VCaP (cell line): ENCODE data around the gene KIAA1958.

Experiments used
- H3K27ac ChIP-seq: fragments of 450-650 bp; 2 replicates; pipeline ENCODE4 v1.5.1; 2017
- TF ChIP-seq, protein P1 (sequence below): fragments of 450-650 bp; conservative IDR thresholded peaks from 2 replicates; pipeline ENCODE4 v1.5.1; 2017; ENCODE audit warnings: mild to moderate bottlenecking, moderate library complexity

The KIAA1958 gene

DNA sequence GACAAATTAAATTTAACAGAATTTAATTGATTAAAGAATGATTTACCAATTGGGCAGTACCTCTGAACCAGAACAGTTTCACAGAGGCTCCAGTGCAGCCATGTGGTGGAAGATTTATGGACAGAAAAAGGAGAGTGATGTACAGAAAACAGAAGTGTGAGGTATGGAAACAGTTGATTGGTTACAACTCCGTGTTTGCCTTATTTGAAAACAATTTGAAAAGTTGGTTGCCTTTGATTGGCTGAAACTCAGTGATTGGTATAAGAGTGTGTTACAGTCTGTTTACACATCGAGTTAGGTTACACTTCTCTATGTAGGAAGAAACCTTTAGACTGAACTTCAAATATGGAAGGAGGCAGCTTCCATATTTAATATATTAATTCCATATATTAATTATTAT lies 30.1 kb downstream of the KIAA1958 start:
- TF ChIP-seq, protein P1, sequence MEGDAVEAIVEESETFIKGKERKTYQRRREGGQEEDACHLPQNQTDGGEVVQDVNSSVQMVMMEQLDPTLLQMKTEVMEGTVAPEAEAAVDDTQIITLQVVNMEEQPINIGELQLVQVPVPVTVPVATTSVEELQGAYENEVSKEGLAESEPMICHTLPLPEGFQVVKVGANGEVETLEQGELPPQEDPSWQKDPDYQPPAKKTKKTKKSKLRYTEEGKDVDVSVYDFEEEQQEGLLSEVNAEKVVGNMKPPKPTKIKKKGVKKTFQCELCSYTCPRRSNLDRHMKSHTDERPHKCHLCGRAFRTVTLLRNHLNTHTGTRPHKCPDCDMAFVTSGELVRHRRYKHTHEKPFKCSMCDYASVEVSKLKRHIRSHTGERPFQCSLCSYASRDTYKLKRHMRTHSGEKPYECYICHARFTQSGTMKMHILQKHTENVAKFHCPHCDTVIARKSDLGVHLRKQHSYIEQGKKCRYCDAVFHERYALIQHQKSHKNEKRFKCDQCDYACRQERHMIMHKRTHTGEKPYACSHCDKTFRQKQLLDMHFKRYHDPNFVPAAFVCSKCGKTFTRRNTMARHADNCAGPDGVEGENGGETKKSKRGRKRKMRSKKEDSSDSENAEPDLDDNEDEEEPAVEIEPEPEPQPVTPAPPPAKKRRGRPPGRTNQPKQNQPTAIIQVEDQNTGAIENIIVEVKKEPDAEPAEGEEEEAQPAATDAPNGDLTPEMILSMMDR: no peak

DNA sequence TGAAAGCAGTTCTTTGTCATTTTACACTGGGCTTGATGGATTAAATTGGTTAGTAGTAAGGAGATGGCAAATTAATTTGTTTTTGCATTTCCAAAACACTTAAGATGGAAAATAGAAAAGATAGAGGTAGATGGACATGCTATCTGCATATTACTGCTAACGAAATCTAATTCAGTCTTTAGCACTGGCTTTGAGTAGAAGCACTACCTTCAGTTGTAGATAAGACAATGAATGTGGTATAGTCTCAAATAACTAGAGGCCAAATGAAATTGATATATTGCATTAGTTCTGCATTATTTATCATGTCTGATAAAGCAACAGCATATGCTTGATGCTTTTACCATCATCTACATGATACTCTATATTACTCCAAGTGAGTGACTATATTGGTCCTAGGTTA lies 33.4 kb downstream of the KIAA1958 start:
- TF ChIP-seq, protein P1: no peak
- no peak overlapping the region for H3K27ac ChIP-seq

More for the DNA sequence above, 30.1 kb downstream of the KIAA1958 start:
- no peak overlapping the region for H3K27ac ChIP-seq

DNA sequence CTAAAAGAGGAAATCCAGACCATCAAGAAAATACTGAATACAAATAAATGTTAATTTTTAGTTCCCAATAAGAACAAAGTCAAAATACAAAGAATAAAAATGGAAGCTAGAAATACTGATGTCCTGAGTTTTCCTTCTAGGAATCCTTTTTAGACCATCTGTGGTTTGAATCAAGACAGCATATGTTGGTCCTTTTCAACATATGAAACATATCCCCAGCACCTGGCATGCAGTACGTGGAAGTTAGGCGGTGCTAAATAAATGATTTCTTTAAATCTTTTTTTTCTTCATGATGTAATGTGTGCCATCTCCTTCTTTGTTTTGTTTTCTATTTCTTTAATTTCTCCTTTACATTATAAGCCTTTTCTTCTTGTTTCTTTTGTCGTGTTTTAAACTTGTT lies 34.0 kb downstream of the KIAA1958 start:
- TF ChIP-seq, protein P1: no peak
- no peak overlapping the region for H3K27ac ChIP-seq

DNA sequence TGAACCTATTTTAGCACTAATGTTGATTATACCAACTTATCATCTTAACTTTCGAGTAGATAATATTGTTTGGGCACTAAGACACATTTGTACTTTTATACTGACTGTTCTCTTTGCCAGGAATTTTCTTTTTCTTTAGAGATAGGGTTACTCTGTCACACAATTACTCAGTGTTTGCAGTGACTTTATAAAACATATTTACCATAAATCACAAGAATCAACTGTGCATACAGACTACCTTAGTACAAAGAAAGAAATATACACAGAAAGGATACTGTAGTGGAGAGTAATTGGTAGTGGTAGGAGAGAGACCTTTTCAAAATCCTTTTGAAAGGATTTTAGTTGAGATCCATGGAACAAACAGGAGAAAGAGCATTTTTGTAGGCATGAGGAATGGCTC lies 40.3 kb downstream of the KIAA1958 start:
- H3K27ac ChIP-seq: no peak overlapping the region
- TF ChIP-seq, protein P1: no peak

DNA sequence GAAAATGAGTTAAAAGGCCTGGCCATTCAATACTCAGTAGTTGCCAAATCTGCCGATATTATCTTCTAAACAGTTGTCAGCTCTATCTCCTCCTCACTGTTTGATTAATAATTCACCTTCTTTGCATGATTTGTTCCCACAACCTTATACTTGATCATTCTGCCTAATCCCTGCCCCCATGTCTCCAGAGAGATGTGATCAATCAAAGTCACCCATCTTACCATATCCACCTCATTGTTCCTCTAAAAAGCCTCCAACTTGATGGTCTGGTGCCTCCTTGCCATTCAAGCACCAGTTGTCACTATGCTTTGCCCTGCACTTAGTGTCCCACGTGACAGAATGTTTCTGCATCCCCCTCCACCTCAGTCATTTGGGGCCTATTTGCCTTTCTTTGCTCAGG lies 41.3 kb downstream of the KIAA1958 start:
- H3K27ac ChIP-seq: no peak overlapping the region
- TF ChIP-seq, protein P1: no peak

DNA sequence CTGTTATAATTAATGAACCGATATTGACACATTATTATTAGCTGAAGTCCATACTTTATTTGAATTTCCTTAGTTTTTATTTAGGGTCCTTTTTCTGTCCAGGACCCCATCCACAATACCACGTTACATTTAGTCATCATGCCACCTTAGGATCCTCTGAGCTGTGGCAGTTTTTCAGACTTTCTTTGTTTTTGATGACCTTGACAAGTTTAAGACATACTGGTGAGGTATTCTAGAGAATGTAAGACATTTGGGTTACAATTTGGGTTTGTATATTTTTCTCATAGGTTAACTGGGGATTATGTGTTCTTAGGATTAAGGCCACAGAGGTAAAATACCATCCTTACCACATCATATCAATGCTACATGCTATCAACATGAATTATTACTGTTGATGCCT lies 42.7 kb downstream of the KIAA1958 start:
- TF ChIP-seq, protein P1: no peak
- H3K27ac ChIP-seq: no peak overlapping the region

DNA sequence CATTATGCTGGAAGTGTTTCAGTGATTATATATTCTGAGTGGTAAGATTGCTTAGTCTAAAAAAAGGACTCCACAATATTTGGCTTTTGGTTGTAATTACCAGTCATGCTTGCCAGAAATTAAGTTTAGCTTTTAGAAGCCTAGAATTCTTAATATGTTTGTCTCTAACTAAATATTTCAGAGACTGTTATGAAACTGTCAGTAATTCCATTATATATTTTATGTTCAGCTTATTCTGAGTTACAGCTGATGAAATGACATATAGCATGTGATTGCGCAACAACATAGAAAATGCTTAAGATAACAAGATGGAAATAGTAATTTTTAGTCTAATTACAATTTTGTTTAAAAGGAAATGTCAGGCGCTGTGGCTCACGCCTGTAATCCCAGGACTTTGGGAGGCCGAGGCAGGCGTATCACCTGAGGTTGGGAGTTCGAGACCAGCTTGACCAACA lies 44.2 kb downstream of the KIAA1958 start:
- no peak overlapping the region for H3K27ac ChIP-seq
- TF ChIP-seq, protein P1: no peak
